NCI-H1092 treated with DMSO at 0.1 percent for 48 hours (cell line): Measurements from ENCODE around the gene CDADC1.
A peak's percentile ranks its signal among the peaks of the same experiment; 100 is the strongest.

ENCODE experiments used
- DNase-seq: peaks from one replicate; lab custom pipeline; 2025; lab: John Stamatoyannopoulos, UW

Gene CDADC1

GRCh38 chr13:49247643-49248621 is at the start of gene CDADC1:
TSS of gene CDADC1 (plus strand) at chr13:49247925. CDS start at chr13:49248038, 113 bp downstream.
- DNase-seq, result peak; percentile 83

- DNase-seq, result no peak
These were observed 41.1 kb upstream of the CDADC1 start for GRCh38 chr13:49206641-49207040.

- no peak for DNase-seq
These were observed 39.1 kb upstream of the CDADC1 start for GRCh38 chr13:49208619-49209018.

GRCh38 chr13:49210114-49210513 is 37.6 kb upstream of the CDADC1 start:
- no peak for DNase-seq

- no peak for DNase-seq
These were observed 37.1 kb upstream of the CDADC1 start for GRCh38 chr13:49210669-49211068.

- no peak for DNase-seq
These were observed 34.2 kb upstream of the CDADC1 start for GRCh38 chr13:49213539-49213938.

- DNase-seq, result no peak
These were observed 33.5 kb upstream of the CDADC1 start for GRCh38 chr13:49213997-49214916.

- DNase-seq, result no peak
These were observed 32.8 kb upstream of the CDADC1 start for GRCh38 chr13:49214917-49215376.

GRCh38 chr13:49216334-49216733 is 31.4 kb upstream of the CDADC1 start:
- DNase-seq, result no peak

- DNase-seq, result no peak
These were observed 29.7 kb upstream of the CDADC1 start for GRCh38 chr13:49217962-49218492.

GRCh38 chr13:49218493-49219051 is 29.2 kb upstream of the CDADC1 start:
- DNase-seq, result no peak

- no peak for DNase-seq
These were observed 28.1 kb upstream of the CDADC1 start for GRCh38 chr13:49219647-49220035.

GRCh38 chr13:49220036-49220855 is 27.5 kb upstream of the CDADC1 start, which contains the start of gene MLNR:
TSS of gene MLNR (plus strand) at chr13:49220338. CDS start at chr13:49220338, 0 bp downstream.
- DNase-seq, result peak; percentile 18

- DNase-seq, result no peak
These were observed 26.7 kb upstream of the CDADC1 start for GRCh38 chr13:49220856-49221589.

- no peak for DNase-seq
These were observed 26.1 kb upstream of the CDADC1 start for GRCh38 chr13:49221590-49221965.

- DNase-seq, result peak; percentile 2
These were observed 22.3 kb upstream of the CDADC1 start for GRCh38 chr13:49225223-49226042.

- no peak for DNase-seq
These were observed 21.1 kb upstream of the CDADC1 start for GRCh38 chr13:49226613-49227012.

- no peak for DNase-seq
These were observed 13.0 kb upstream of the CDADC1 start for GRCh38 chr13:49234741-49235140.

GRCh38 chr13:49235856-49236431 is 11.8 kb upstream of the CDADC1 start:
- no peak for DNase-seq
